GM10847 (cell line): Measurements from ENCODE around the gene TBXA2R.

Source experiments
- POLR2A ChIP-seq: IDR thresholded peaks from 2 replicates; pipeline ENCODE4 v1.6.1; 2011; ENCODE audit not compliant: insufficient read length; ENCODE audit errors: extremely low read depth

The TBXA2R gene

DNA sequence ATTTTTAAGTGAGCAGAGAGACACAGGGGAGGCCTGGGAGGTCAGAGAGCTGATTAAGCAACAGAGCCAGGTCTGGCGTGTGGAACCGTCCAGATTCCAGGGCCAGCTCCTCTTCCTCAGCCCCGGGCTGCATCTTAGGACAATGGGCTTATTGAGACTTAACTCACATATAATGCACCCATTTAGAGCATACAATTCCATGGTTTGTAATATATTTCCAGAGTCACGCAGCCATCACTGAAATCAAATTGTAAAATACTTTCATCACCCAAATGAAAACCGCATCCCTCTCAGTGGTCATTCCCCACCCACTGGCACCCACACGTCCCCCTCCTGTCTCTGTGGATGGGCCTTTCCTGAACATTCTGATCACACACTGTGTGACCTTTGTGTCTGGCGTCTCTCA, 36.1 kb downstream of the TBXA2R start:
- TF ChIP-seq POLR2A: no peak

DNA sequence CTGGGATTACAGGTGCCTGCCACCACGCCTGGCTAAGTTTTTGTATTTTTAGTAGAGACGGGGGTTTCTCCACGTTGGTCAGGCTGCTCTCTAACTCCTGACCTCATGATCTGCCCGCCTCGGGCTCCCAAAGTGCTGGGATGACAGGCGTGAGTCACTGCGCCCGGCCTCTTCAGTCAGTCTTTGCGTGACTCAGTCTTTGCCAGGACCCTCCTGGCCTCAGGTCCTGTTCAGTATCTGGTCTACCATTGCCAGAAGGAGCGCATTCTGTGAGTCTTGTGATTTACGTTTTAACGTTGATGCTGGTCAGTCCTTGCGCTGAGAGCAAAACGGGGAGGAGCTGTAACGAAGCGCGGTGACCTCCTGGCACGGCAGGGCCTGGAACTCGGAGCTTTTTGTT, 41.5 kb downstream of the TBXA2R start:
- TF ChIP-seq POLR2A: no peak

DNA sequence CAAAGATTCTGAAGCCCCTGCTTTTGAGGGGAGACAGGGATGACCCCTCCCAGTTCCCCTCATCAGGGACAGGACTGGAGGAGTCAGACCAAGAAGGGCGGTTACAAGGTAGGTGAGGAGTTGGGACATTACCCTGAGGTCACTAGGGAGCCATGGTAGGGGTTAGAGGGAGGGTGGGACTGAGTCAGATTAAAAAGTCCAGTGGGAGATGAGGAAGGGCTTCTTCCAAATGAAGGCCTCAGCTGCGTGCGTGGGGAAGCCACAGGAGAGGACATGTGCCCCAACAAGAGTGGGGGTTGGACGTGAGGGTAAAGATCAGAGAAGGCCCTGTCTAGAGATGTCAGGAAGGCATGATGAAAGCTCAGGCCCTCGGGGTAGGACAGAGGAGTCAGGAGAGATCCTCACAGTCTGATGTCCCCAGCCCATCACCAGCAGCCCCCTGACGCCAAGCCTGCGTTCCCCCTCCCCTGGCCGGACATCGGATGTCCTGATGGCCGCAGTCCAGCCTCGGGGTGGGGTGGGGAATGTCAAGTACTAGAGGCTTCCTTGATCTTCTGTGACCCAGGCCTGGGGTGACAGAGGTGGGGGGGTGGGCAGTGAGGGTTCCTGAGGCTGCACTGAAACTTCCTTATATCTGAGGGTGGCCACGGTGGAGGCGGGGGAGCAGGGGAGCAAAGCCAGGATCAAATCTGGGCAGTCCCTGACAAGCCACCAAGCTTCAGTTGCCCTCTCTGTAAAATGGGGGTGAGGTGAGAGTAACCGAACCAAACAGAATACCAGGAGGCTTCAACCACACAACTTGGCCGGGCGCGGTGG, 42.8 kb downstream of the TBXA2R start:
- TF ChIP-seq POLR2A: no peak

DNA sequence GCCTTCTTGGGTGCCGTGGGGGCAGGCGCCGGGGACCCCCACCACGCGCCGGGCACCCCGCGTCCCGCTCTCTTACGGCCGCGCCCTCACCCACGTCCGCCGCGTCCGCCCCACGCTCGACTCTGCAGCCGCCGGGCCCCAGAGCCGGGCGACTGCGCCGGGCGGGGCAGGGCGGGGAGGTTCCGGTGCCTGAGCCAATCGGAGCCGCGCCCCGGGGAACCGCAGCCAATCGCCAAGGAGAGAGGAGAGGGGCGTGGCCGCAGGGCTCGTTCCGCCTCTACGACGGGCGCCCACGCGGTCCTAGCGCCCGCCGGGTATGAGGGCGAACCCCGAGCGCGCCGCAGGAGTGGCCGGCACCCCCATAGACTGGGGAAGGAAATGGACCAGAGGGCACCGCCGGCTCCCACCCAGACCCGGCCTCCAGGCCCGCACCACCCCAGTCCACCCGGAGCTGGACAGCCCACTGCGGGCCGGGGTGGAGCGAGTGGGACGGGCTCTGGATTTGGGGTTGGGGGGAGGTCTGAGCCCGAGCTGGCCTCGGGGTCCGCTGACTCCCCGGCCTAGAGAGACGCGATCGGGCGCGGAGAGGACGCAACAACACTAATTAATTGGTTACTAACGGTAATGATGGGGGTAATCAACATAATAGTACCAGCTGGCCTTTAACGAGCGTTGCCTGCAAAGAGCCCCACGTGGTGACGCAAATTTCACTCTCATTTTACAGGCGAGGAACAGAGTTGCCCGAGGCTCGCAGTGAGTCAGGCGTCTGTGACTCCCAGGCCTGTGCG, 49.0 kb downstream of the TBXA2R start, which contains the start of gene MFSD12:
TSS of gene MFSD12 (minus strand) at position 126 of the 788 bp plus-strand sequence. CDS start 183 bp downstream, outside the sequence.
- TF ChIP-seq POLR2A: peak; percentile 81

DNA sequence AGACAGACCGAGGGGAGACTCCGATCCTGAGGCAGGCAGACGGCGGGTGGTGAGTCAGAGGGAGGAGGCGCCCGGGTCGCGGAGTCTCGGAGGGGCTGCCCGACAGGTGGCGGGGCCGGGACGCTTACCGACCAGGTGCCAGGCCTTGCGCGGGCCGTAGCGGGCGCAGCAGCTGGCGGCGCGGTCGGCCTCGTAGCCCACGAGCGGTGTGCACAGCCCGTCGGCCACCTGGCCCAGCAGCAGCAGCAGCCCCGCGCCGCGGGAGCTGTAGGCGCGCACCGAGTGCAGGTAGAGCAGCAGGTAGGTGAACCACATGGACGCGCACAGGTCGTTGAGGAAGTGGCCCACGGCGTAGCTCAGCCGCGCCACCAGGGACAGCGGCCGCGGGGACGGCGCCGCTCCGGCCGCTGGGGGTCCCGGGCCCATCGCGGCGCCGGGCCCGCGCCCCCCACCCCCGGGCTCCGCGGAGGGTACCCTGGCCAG, 49.7 kb downstream of the TBXA2R start:
- TF ChIP-seq POLR2A: no peak

DNA sequence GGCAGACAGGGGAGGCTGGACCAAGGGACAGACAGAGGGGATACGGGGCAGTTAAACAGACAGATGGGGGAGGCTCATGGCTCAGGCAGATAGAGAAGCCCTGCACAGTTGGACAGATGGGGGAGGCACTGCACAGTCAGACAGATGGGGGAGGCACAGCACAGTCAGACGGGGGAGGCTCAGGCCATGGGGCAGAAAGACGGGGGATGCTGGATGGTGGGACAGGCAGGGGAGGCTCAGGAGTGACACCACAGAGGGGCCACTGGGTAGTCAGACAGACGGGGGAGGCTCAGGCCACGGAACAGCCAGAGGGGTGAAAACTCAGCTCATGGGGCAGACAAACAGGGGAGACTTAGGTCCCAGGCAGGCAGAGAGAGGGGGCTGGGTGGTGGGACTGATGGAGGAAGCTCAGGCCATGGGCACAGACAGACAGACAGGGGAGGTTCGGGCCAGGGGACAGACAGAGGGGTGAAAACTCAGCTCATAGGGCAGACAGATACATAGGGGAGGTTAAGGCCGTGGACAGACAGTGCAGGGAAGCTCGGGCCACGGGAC, 50.2 kb downstream of the TBXA2R start:
- no peak for TF ChIP-seq POLR2A

DNA sequence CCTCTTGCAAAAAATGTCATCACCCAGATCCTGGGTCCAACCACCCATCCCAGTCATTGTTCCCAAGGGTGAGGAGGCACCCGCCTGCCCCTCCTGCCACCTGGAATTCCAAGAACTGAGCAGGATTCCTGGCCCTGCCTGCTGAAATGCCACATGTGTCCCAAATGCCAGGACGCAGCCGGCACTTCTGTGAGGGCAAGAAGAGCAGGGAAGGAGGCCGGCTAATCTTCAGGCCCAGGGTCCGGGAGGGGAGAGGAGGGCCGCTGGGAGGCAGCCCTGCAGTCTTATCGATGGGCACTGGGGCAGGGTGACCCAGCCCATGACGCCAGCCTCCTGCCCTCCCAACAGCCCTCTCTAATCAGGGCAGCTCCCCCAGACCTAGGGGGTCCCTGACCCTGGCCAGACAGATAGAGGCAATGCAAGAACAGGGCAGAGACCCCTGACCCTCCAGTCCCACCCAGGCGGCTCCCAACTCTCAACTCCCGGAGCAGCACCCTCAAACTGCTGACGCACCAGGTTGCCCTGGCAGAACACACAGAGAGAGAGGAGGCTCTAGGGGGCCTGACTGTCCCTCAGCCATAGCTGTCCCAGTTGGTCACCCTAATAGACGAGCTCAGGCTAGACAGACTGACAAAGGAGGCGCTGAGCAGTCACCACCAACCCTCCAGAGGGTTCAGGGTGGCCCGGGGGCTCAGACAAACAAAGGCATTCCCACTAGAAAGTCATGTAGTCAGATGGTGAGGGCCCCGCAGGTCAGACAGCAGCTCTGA, 50.8 kb downstream of the TBXA2R start:
- TF ChIP-seq POLR2A: no peak

DNA sequence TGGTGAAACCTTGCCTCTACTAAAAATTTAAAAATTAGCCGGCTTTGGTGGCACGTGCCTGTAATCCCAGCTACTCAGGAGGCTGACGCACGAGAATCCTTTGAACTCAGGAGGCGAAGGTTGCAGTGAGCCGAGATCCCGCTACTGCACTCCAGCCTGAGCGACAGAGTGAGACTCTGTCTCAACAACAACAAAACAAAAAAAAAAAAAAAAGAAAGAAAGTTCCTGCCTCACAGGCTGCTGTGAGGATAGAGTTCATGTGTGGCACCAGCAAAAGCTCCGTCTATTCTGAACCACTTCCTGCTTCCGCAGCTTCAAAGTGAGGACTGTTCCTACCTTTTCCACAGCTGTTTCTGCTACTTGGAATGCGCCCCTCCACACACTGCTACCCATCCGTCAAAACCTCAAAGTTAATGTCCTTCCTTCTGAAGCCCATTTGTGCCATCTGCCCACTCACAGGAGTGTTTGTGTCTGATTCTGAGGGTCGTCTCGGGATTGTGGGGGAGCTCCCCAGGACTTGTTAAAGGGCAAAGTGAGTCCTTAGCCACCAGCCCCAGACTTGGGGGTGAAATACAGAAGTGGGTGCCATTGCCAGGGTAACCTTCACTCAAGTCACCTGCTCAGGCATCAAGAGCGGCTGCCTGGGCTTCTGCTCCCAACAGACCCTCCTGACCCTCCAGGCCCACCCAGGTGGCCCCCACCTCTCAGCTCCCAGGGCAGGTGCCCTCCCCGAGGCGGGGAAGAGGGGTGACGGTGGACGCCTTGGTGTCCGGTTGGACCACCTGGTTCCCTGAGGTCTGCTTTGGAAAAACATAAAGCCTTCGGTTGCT, 52.2 kb downstream of the TBXA2R start:
- TF ChIP-seq POLR2A: no peak

DNA sequence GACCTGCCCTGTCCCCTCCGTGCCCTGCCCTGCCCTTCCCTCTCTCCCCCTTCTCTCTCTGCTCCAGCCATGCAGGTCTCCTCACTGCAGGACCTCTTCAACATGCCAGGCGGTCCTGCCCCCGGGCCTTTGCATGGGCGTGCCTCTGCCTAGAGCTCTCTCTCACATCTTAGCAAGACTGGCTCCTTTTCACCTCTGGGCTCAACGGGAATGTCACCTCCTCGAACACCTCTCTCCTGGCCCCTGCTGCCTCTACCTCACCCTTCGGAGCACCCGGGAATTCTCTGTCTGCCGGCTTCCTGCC, 54.9 kb downstream of the TBXA2R start:
- TF ChIP-seq POLR2A: no peak

DNA sequence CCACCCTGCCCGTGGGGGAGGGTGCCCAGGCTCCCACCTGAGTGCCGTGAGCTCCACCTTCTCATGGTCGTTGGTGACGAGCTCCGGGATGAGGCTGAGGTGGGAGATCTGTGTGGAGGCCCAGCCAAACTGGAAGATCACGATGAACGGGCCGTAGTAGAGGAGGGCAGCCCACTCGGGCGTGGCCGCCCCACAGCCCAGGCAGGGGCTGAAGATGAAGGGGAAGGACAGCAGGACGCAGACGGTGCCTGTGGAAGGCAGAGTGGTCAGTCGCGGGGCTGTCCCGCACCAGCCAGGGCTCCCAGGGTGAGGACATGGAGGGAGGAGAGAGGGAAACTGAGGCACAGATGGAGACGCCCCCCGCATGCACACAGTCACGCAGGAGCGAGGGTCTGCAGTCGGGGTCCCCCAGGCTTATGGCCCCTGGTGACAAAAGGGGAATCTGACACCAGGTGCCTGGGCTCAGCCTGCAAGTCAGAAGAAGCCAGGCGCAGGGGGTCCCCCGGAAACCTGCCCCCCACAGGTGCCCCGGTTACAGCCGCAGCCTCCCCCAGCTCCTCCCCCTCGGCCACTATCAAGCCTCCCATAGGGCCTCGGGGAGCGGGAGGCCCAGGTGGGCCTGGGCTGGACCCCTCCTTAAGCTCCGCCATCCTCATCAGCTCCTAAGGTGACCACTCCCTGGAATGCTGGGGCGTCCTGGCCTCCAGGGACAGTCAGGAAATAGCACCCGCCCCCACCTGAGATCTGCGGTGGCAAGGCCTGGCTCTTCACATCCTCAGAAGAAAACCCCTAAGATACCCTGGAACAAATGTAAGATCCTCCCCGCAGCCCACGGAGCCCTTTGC, 55.5 kb downstream of the TBXA2R start:
- no peak for TF ChIP-seq POLR2A

DNA sequence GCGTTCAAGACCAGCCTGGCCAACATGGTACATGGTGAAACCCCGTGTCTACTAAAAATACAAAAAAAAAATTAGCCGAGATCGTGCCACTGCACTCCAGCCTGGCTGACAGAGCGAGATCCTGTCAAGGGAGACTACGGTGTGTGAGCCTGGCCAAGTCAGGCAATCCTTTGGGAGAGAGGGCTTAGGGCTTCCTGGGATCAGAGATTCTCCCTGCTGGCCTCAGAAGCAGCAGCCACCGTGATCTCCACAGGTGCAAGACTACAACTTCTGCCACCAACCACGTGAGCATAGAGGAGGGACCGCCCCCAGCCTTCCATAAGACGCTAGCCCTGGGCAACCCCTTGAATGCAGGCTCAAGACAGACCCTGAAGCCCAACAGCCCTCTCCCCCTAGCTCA, 56.9 kb downstream of the TBXA2R start:
- TF ChIP-seq POLR2A: no peak

DNA sequence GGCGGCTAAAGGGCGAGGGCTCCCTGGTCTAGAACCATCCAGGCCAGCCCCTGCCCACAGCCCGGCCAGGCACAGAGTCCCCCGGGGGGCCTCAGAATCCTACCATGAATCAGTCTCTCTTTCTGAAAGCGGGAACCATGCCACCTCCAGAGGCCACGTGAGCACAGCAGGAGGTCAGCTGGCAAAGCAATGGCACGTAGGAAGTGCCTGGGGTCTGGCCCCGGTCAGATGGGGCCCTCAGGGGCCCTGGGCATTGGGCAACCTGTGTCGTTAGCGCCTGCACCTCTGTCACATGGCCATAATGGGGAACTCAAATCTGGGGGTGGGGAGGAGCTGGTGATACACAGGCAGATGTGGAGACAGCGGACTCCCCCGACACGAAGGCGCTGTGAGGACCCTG, 58.1 kb downstream of the TBXA2R start:
- no peak for TF ChIP-seq POLR2A

DNA sequence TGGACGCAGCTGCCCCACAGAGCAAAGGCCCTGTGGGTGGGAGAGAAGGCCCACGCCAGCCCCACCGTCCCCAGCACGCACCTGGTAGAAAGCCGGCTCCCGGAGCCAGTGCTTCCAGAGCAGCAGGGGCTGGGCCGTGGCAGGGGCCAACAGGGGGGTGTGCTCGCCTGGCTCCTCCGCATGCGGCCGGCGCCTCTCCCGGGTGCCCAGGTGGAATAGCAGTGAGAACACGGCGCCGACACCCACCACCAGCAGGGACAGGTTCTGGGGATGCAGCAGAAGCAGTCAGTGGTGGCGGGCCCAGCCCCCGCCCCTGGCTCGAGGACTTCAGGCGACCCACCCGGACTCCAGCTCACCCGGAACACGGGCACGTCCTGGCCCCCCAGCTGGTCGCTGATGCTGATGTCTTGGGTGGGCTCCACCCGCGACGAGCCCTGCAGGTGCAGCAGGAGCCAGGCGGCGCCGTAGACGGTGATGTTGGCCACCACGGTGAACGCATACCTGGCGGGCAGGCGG, 58.9 kb downstream of the TBXA2R start:
- no peak for TF ChIP-seq POLR2A

DNA sequence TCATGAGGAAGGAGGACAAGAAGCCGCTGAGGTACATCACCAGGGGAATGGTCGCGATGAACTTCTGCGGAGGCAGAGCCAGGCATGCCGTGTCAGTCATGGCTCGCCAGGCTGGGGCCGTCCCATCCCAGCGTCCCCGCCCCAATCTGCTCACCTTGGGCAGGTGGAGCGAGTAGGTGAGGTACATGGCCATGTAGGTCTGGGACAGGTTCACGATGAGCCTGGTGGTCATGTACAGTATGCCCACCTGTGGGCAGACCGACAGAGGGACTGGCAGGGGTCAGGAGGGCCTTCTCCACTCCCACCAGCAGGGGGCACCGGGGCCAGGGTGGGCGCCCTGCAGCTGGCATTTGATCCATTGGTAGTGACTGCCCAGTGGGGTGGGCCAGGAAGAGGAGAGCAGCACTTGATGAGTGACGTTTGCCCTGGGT, 59.4 kb downstream of the TBXA2R start:
- no peak for TF ChIP-seq POLR2A

DNA sequence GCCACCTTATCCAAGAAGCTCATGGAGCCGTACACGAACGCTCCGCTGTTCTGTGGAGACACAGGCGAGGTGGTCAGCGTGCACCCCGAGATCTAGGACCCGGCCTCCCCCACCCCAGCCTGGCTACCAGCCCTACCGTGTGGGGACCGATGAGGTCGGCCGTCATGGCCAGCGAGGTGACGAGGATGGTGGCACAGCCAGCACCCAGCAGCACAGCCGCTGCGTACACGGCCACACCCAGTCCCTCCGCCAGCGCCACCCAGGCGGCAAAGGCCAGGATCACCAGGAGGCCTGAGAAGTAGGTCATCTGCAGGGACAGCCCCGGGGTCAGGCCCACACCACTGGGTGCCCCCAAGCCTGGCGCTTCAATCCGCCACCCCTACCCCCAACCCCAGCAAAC, 60.6 kb downstream of the TBXA2R start:
- TF ChIP-seq POLR2A: no peak
